HG03064 (cell line): ENCODE measurements around the gene FDPS.

Source experiments
- ATAC-seq: cut with Tn5 transposase; IDR thresholded peaks from one replicate; pipeline ENCODE4 v1.9.1; 2021; ENCODE audit warnings: low read depth; ENCODE audit not compliant: unreplicated experiment

Gene FDPS

GRCh38 chr1:155339515-155340097 is 30.9 kb downstream of the FDPS start:
- no peak for ATAC-seq

GRCh38 chr1:155342842-155343241 is 34.2 kb downstream of the FDPS start:
- ATAC-seq = no peak

- no peak for ATAC-seq
Measured at GRCh38 chr1:155352631-155353030, 44.0 kb downstream of the FDPS start.

GRCh38 chr1:155360051-155360450 is 51.4 kb downstream of the FDPS start:
- ATAC-seq = no peak
